ENCODE measurements around the gene CEP295NL.

- TF ChIP-seq POLR2A (IDR thresholded peaks at IDR 0.05) (no peak), CTCF (IDR thresholded peaks at IDR 0.05 in 8 of 11, conservative IDR thresholded peaks at IDR 0.05 in 3 of 11) (no peak)
These were observed 4.1 kb downstream of the CEP295NL start for GRCh38 chr17:78898947-78899346.

Measured in spleen (tissue), 7 donors.